Inflammatory macrophage (primary cell): ENCODE data around the gene SDCCAG8.
"Not testable (repeated sequence)": the region's sequence is repeated elsewhere in the genome, so short reads cannot be mapped to it uniquely, and the experiment has no call there.

Source experiments
- DNase-seq, 2 donors: peaks; one replicate each; pipeline ENCODE4 v3.0.0-alpha.2; 2020 to 2022

Gene SDCCAG8

DNA sequence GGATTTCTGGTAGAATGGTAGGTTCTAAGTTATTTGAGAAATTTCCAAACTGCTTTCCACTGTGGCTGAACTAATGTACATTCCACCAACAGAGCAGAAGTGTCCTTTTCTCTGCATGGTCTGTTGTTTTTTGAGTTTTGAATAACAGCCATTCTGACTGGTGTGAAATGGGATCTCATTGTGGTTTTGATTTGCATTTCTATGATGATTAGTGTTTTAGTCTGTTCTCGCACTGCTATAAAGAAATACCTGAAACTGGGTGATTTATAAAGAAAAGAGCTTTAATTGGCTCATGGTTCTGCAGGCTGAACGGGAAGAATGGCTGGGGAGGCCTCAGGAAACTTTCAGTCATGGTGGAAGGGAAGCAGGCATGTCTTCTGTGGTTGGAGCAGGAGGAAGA lies 80.3 kb downstream of the SDCCAG8 start:
- DNase-seq: no peak

DNA sequence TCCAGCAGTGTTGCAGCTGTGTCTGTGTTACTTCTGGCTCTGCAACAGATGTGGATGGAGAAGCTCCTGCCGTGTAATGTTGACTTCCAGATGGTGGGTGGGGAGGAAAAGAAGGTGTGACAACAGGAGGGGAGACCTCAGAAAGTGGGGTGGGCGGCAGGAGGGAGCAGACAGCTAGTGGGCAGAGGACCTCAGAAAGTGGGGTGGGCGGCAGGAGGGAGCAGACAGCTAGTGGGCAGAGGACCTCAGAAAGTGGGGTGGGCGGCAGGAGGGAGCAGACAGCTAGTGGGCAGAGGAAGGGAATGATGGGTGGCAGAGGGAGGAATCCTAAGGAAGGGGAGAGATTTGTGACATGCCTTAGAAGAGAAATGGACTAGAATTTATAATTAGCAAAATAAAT lies 83.0 kb downstream of the SDCCAG8 start:
- DNase-seq: not testable (repeated sequence)

DNA sequence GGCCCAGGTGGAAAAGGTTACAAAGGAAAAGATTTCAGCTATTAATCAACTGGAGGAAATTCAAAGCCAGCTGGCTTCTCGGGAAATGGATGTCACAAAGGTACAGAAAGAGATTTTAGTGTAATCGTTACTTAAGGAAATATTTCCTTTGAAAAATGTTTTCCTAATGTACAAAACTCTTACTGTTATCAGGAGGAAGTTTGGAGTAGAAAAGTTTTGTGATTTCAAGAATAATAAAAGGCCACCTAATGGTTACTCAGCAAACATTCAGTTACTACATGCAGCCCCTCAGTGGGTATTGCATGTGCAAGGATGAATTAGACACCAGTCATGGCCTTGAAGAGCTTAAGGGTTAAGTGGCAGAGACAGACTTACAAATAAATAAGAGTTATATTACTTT lies 85.2 kb downstream of the SDCCAG8 start:
- DNase-seq: no peak

DNA sequence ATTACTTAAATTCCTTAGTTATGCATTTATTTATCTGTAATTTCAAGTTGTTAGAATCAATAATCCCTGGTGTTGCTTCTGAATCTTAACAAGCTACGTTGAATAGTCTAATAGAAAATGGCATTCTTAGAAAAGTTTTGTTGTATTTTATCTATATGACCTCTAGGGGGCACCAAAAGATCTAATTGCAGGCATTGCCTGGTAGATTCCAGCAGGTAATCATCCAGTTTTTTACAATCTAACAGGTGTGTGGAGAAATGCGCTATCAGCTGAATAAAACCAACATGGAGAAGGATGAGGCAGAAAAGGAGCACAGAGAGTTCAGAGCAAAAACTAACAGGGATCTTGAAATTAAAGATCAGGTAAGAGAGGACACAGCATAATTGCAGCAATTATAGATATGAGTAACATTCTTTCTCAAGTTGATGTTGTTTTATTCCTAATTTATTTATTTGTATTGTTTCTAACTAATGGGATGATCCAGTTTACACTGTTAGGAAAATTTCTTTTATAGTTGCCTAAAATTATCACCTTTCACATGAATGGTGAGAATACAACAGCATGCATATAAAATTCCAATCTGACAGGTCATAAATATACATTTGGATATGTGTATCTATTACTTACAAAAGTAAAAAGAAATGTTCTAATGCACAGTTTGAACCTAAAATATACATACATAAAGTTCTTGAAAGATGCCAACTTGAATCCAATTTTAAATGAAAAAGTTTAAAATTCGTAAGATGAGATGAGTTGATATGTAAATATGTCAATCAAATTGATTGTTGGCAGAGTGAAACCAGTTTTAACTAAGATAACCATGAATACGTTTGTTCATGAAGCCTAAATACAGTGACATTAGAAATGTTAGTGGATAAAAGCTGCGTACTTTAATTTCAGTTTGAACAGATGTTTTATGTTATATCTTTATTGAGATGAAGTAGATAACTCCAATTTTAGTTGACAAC lies 88.4 kb downstream of the SDCCAG8 start:
- peak; percentile 29 to 51 for DNase-seq

DNA sequence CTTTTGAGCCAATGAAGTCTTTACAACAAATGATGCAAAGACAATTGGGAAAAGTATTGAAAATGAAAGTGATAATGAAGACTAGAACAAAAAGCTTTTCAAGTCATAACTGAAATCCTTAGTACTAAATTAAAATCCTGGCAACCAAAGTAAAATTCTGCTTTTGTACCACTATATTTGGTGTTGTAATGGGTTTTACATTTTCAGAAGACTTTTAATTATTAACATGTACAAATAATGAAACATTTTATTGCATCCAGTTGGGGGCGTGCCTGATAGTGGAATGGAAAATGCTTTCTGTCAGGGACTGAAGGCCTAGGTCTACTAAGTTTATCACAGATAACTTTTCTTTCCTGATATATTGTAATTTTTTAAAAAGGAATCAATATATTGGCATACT lies 89.4 kb downstream of the SDCCAG8 start:
- DNase-seq: no peak

DNA sequence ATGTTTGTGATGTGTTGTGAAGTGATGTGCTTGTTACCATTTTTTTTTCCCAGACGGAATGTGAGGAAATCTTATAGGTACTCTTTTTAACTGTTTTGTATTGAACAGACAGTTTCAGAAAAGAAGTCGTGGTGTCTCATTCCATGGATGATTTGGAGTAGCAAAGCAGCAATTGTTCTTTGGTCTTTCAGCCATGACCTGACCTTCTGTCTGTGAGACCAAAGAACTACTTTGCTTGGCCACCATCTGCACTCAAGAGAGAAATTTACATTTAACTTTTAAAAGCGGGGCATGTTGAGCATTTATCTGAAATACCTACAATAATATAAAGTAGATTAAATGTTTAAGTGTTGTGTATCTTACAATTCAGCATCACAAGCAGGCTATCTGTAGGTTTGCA lies 90.2 kb downstream of the SDCCAG8 start:
- DNase-seq: no peak

- no peak for DNase-seq
Measured at GRCh38 chr1:243346468-243346867, 90.6 kb downstream of the SDCCAG8 start.

DNA sequence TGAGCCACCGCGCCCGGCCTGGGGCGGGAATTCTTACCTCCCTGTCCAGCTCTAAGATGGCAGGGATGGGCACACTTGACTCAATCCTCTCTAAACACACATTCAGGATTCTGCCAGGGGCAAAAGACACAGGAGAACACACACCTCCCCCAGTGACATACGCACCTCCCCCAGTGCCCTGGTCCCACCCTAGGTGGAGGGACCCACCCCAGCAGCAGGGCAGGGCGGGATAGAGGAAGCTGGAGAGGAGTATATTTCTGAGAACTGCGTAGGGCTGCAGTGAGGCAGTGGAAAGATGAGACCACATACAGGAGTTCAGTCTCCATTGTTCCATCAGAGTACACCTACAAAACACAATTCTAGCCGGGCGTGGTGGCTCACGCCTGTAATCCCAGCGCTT lies 92.5 kb downstream of the SDCCAG8 start:
- DNase-seq: no peak

DNA sequence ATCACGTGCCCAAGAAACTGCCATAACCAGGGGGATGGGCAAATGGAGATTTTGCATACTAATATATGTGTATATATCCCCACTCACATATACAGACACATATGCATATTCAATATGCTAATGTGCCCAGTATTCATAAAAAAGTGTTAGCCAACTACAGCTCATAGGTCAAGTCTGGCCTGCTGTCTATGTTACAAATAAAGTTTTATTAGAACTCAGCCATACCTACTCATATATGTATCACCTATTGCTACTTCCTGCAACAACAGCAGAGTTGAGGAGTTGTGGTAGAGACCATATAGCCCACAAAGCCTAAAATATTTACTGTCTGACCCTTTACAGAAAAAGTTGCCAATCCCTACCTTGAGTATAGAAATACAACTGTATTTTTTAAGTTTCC lies 93.3 kb downstream of the SDCCAG8 start:
- DNase-seq: no peak

DNA sequence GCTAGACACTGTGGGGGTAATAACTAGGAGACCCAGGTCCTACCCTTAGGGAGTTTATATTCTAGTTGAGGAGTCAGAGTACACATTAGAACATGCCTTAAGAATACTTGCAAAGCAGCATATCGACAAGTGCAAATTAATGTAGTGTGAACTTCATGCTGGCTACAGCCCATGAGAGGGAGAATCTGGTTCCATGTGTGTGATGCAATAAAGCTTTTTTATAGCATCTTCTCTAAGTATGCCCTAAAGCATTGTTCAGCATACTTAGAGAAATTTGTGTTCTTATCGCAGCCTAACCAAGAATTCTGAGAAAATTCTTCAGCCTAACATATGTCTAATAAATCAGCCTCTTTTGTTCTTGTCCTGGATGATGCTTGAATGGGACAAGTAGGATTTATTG lies 95.5 kb downstream of the SDCCAG8 start:
- DNase-seq: no peak

DNA sequence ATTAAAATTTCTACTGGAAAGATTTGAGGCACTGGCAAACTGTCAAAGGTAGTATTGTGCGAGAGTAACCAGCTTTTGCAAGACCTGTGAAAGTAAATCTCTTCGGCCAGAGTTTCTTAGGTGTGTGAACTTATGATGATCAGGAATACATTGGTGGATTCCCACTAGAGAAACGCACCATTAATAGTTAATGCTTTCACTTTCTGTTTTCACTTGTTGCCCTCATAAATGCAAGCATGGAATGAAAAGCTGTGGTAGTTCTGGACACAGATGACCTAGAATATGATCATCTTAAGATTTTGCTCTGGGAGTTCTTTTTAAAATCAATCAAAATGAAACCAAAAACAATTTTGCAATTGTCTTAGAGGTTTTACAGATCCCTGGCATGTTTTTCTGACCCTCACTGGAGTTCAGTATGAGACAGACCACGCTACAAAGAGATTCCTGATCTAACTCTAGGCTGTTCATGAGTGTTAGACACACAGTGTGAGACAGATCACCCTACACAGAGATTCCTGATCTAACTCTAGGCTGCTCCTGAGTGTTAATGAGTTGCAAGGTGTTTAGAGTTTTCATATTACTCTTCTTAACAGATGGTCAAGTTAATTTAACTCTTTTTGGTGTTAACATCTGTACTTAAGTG lies 98.8 kb downstream of the SDCCAG8 start:
- no peak for DNase-seq

- DNase-seq: no peak
Measured at GRCh38 chr1:243363832-243364231, 108.0 kb downstream of the SDCCAG8 start.

DNA sequence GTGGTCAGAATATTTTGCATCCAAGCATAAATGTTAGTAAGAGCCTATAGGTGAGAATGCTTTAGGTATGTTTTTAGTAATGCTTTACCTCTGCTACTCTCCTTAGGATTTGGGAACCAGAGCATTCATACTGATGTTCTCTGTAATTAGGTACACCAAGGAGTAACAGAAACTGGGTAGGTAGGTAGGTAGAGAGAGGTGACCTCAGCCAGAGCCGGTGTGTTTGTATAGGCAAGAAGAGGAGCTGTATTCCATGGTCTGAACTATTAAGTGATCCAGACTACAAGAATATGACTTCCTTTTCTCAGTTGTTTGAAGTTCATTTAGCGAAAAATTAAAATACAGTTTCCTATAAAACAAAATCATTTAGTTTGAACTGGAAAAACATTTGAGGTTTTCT lies 108.5 kb downstream of the SDCCAG8 start:
- no peak for DNase-seq

DNA sequence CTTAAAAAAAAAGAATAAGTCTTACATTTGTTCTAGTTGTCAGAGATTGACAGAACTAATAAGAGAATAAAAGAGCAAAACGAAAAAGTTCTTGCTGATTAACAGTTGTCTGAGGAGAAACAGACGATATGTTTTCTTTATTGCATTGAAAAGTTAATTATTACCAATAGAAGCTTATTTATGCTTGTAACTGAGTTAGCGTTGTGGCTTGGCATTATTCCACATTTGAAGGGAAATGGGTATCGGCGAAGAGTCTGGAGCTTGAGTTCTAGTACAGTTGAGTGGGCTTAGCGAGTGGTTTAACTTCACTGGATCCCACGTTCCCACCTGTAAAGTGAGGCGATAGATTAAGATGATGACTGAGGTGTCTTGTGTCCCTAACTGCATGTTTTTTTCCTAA lies 109.0 kb downstream of the SDCCAG8 start:
- DNase-seq: no peak

DNA sequence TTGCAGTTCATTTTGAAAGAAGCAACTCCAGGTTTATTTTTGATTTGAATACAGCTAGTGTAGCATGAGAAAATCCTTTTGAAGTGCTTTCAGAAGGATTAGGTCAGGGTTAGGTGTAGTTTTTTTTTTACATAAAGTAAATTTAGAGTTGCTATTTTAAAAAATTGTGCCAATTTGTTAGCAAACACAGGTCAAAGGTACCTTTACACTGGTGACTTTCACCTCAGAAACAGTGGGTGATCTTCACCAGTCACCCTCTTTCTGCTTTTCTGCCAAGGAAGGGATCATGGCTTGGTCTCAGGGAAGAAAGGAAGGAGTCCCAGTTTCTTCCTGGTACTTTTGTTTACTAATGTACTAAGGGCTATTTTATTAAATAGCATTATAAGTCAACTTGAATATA lies 111.5 kb downstream of the SDCCAG8 start:
- no peak for DNase-seq

- DNase-seq: no peak
Measured at GRCh38 chr1:243374412-243374811, 118.6 kb downstream of the SDCCAG8 start.

DNA sequence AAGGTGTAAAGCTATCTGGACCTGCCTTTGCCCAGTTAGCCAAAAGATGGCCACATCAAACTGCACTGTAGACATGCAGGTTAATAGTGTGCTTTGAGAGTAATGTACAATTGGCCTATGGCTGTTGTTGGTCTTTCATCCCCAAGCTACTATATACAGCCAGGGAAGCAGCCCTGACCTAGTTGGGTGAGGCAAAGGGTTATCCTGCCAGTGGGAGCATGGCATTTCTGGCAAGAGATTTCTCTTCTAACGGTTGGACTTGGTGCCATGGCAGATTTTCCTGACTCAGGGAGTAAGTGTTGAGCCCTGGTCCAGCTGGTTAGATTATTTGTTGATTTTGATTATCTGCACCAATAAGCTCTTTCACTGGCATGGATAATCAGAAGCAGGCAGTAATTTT lies 119.8 kb downstream of the SDCCAG8 start:
- no peak for DNase-seq

GRCh38 chr1:243378669-243379068 lies 122.8 kb downstream of the SDCCAG8 start:
- DNase-seq: no peak

GRCh38 chr1:243379208-243379607 lies 123.4 kb downstream of the SDCCAG8 start:
- DNase-seq: no peak

DNA sequence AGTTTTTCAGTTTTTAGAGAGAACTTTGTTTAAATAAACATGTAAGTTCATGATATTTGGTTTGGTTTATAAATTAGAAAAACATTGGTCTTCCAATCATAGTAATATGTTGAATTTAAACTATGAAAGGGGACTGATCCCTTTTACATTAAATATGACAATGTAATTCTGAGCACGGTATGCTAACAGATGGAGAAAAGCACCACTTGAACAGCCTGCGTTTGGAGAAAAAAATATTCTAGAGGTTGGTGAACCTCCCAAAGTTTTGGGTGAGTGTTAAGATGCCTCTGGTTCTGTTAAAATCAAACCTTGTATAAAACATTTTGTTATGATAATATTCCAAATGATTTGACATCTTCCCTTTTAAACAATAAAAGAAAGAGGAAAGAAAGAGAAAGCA lies 123.9 kb downstream of the SDCCAG8 start:
- no peak for DNase-seq

GRCh38 chr1:243388276-243388675 lies 132.4 kb downstream of the SDCCAG8 start:
- DNase-seq: peak; percentile 11 to 45

GRCh38 chr1:243390162-243390791 lies 134.4 kb downstream of the SDCCAG8 start:
- DNase-seq: no peak

GRCh38 chr1:243391355-243391754 lies 135.5 kb downstream of the SDCCAG8 start:
- DNase-seq: no peak

GRCh38 chr1:243393096-243393495 lies 137.3 kb downstream of the SDCCAG8 start:
- no peak for DNase-seq
